MM.1S (cell line): ENCODE measurements around the gene TMOD3.

Source experiments
- DNase-seq: peaks from one replicate; pipeline ENCODE4 v3.0.0-alpha.2; 2015
- H2AFZ ChIP-seq: fragments of 300-600 bp; sonication (generic); 2 replicates; pipeline ENCODE4 v1.6.0; 2016; ENCODE audit warnings: antibody characterized with exemption, low read length
- H3F3A ChIP-seq: fragments of 300-600 bp; sonication (generic); 2 replicates; pipeline ENCODE4 v1.6.1; 2016; ENCODE audit warnings: mild to moderate bottlenecking, antibody characterized with exemption, low read length, moderate library complexity, mixed read lengths; ENCODE audit not compliant: insufficient read depth
- H3K27ac ChIP-seq: fragments of 300-600 bp; sonication (generic); 2 replicates; pipeline ENCODE4 v1.5.1; 2016; ENCODE audit warnings: mild to moderate bottlenecking, low read length
- H3K27me3 ChIP-seq: fragments of 300-600 bp; sonication (generic); replicated peaks from 2 replicates; pipeline ENCODE4 v1.6.0; 2016; ENCODE audit warnings: low read length; ENCODE audit not compliant: insufficient read depth
- H3K36me3 ChIP-seq: fragments of 300-600 bp; sonication (generic); replicated peaks from 2 replicates; pipeline ENCODE4 v1.6.1; 2016; ENCODE audit warnings: mild to moderate bottlenecking, low read length, mixed read lengths; ENCODE audit not compliant: insufficient read depth
- H3K4me1 ChIP-seq: fragments of 300-600 bp; sonication (generic); 2 replicates; pipeline ENCODE4 v1.6.1; 2016; ENCODE audit warnings: low read length, mixed read lengths
- H3K4me2 ChIP-seq: fragments of 300-600 bp; sonication (generic); 2 replicates; pipeline ENCODE4 v1.6.0; 2016; ENCODE audit warnings: low read depth, low read length
- H3K4me3 ChIP-seq: fragments of 300-600 bp; sonication (generic); 2 replicates; pipeline ENCODE4 v1.5.1; 2016; ENCODE audit warnings: low read length, mixed read lengths
- H3K79me2 ChIP-seq: fragments of 300-600 bp; sonication (generic); 2 replicates; pipeline ENCODE4 v1.6.1; 2016; ENCODE audit warnings: mixed run types, low read length, mixed read lengths
- H3K9ac ChIP-seq: fragments of 300-600 bp; sonication (generic); 2 replicates; pipeline ENCODE4 v1.6.1; 2016; ENCODE audit warnings: low read length, mixed read lengths
- H3K9me2 ChIP-seq: fragments of 300-600 bp; sonication (generic); replicated peaks from 2 replicates; pipeline ENCODE4 v1.6.1; 2016; ENCODE audit warnings: mild to moderate bottlenecking, low read length, mixed read lengths; ENCODE audit not compliant: insufficient read depth
- H3K9me3 ChIP-seq: fragments of 300-600 bp; sonication (generic); replicated peaks from 2 replicates; pipeline ENCODE4 v1.6.1; 2016; ENCODE audit warnings: mild to moderate bottlenecking, low read length, mixed read lengths; ENCODE audit not compliant: insufficient read depth
- H4K20me1 ChIP-seq: fragments of 300-600 bp; sonication (generic); 2 replicates; pipeline ENCODE4 v1.6.1; 2016; ENCODE audit warnings: mild to moderate bottlenecking, low read length, moderate library complexity, mixed read lengths; ENCODE audit not compliant: insufficient read depth
- CTCF ChIP-seq: fragments of 300-600 bp; sonication (generic); IDR thresholded peaks from 2 replicates; pipeline ENCODE4 v1.5.1; 2016; ENCODE audit warnings: antibody characterized with exemption, low read length, mixed read lengths
- EZH2 ChIP-seq: fragments of 300-600 bp; sonication (generic); optimal IDR thresholded peaks from 2 replicates; pipeline ENCODE3; 2017; ENCODE audit warnings: low read depth, mild to moderate bottlenecking, antibody characterized with exemption, low read length, mixed read lengths
- EZH2phosphoT487 ChIP-seq: fragments of 300-600 bp; sonication (generic); IDR thresholded peaks from 2 replicates; pipeline ENCODE4 v1.6.1; 2018; ENCODE audit warnings: antibody characterized with exemption, low read length

TMOD3 gene

DNA sequence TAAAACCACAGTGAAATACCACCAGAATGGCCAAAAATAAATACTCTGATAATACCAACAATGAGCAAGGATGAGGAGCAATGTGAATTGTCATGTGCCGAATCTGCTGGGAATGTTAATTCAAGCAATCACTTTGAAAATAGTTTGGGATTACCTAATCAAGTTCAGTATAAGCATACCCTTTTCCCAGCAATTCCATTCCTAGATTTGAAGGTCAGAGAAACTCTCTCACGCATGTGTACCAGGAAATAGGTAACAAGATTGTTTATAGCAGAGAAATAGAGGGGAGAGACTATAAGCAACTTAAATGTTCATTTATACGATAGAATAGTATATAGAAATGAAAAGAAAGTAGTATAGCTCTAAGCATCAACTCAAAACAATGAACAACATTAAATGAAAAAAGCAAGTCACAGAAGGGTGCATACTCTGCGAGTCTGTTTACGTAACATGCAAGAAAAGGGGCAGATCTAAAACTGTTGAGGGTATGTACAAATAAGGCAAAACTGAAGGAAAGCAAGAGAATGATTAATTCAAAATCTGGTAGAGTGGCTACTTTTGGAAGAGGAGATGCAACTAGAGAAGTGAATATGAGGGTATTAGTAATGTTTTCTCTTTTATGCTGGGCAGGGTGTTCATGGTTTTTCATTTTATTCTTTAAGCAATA is 27.4 kb downstream of the TMOD3 start:
- H3K79me2 ChIP-seq, result peaks cover 84% of the 10 kb centered on the region
- 0 out of 2 replicates have a peak, but pooled peaks cover 8% of the 10 kb centered on the region for H4K20me1 ChIP-seq
- no peaks in the 10 kb centered on the region for H3K9me2 ChIP-seq
- H3K27ac ChIP-seq, result no peak overlapping the region
- H3K4me3 ChIP-seq, result no peak overlapping the region
- H3K4me1 ChIP-seq, result no peaks in the 10 kb centered on the region
- H3K9ac ChIP-seq, result no peak overlapping the region
- no peaks in the 10 kb centered on the region for H3F3A ChIP-seq
- no peaks in the 10 kb centered on the region for H3K9me3 ChIP-seq
- TF ChIP-seq CTCF (no peak), EZH2phosphoT487 (no peak), EZH2 (no peak)
- no peak for DNase-seq
- H3K36me3 ChIP-seq, result no peaks in the 10 kb centered on the region
- H3K4me2 ChIP-seq, result no peak overlapping the region
- no peak overlapping the region for H2AFZ ChIP-seq
- H3K27me3 ChIP-seq, result no peaks in the 10 kb centered on the region

DNA sequence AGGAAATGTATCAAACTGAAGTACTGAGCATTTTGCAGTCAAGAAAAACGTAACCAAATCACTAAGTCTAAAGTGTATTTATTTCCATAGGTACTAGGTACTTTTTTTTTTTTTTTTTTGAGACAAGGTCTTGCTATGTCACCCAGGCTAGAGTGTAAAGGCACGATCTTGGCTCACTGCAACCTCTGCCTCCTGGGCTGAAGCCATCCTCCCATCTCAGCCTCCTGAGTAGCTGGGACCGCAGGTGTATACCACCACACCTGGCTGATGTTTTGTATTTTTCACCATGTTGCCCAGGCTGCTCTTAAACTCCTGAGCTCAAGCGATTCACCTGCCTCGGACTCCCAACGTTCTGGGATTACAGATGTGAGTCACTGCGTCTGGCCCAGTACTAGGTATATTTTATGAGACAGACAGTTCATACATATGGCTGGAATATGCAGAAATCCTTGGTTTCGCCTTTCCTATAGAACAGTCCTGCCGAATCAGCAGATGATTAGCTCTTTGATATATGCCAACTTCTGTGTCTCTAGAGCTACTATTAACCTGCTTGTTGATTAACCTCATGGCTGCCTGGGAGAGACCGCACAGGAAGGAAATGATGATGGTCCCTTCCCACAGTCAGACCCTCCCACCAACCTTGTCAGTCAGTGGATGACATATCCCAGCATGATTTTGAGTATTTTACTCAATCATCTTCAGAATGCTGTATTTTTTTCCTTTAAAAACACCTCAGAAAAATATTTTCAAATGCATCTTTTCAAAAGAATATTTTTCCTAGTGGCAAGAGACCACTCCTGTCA is 32.3 kb downstream of the TMOD3 start:
- peaks cover 48% of the 10 kb centered on the region for H3K79me2 ChIP-seq
- H3K4me1 ChIP-seq, result no peaks in the 10 kb centered on the region
- H3K4me3 ChIP-seq, result no peak overlapping the region
- no peak overlapping the region for H3K27ac ChIP-seq
- H3K4me2 ChIP-seq, result no peak overlapping the region
- no peak overlapping the region for H3K9ac ChIP-seq
- DNase-seq, result no peak
- 0 out of 2 replicates have a peak, but pooled peaks cover 5% of the 10 kb centered on the region for H4K20me1 ChIP-seq
- H3K36me3 ChIP-seq, result no peaks in the 10 kb centered on the region; the same call in 1 of the 2 replicates
- no peak overlapping the region for H2AFZ ChIP-seq
- H3K9me3 ChIP-seq, result no peaks in the 10 kb centered on the region
- H3F3A ChIP-seq, result no peaks in the 10 kb centered on the region
- TF ChIP-seq EZH2 (no peak), CTCF (no peak), EZH2phosphoT487 (no peak)
- H3K9me2 ChIP-seq, result no peaks in the 10 kb centered on the region
- H3K27me3 ChIP-seq, result no peaks in the 10 kb centered on the region

GRCh38 chr15:51863131-51863530 is 33.7 kb downstream of the TMOD3 start:
- H3K36me3 ChIP-seq, result no peaks in the 10 kb centered on the region; the same call in 1 of the 2 replicates
- peaks cover 42% of the 10 kb centered on the region for H3K79me2 ChIP-seq
- DNase-seq, result no peak
- no peaks in the 10 kb centered on the region for H3F3A ChIP-seq
- H3K4me3 ChIP-seq, result no peak overlapping the region
- no peak overlapping the region for H3K9ac ChIP-seq
- no peaks in the 10 kb centered on the region for H3K9me2 ChIP-seq
- no peak for TF ChIP-seq EZH2phosphoT487
- no peak for TF ChIP-seq EZH2
- TF ChIP-seq CTCF, result no peak
- H3K27me3 ChIP-seq, result no peaks in the 10 kb centered on the region
- H3K9me3 ChIP-seq, result no peaks in the 10 kb centered on the region
- no peak overlapping the region for H3K4me2 ChIP-seq
- H3K27ac ChIP-seq, result no peak overlapping the region
- no peak overlapping the region for H2AFZ ChIP-seq
- H3K4me1 ChIP-seq, result no peaks in the 10 kb centered on the region
- no peaks in the 10 kb centered on the region for H4K20me1 ChIP-seq
